A549 (cell line): ENCODE results near the gene NR5A2.

ENCODE experiments used
- BHLHE40 ChIP-seq: IDR thresholded peaks from 2 replicates; pipeline ENCODE4 v1.6.1; 2012; ENCODE audit warnings: low read depth, low read length, inconsistent platforms
- CHD2 ChIP-seq: fragments of 150-350 bp; IDR thresholded peaks from 2 replicates; pipeline ENCODE4 v1.6.1; 2014; ENCODE audit warnings: low read length; ENCODE audit not compliant: partially characterized antibody
- POLR2A ChIP-seq: IDR thresholded peaks from 2 replicates; pipeline ENCODE4 v1.6.1; 2012; ENCODE audit warnings: mild to moderate bottlenecking, low read length
- RAD21 ChIP-seq, 2 experiments: fragments of >200 bp in 1 of 2; sonication (Bioruptor Twin) in 1 of 2; formaldehyde crosslinking in 1 of 2; IDR thresholded peaks in 1 of 2; conservative IDR thresholded peaks in 1 of 2; 2 replicates in 1 of 2; 3 replicates in 1 of 2; pipeline ENCODE4 v1.6.1; 2012 to 2018; ENCODE audit warnings: inconsistent platforms in 1 of 2
- SREBF2 ChIP-seq: fragments of 450-650 bp; IDR thresholded peaks from 2 replicates; pipeline ENCODE4 v1.6.1; 2014; ENCODE audit warnings: mild to moderate bottlenecking, moderate library complexity
- TF ChIP-seq, protein P1 (sequence below): fragments of >200 bp; sonication (Bioruptor Twin); formaldehyde crosslinking; IDR thresholded peaks from 3 replicates; pipeline ENCODE4 v1.5.1; 2016

DNA sequence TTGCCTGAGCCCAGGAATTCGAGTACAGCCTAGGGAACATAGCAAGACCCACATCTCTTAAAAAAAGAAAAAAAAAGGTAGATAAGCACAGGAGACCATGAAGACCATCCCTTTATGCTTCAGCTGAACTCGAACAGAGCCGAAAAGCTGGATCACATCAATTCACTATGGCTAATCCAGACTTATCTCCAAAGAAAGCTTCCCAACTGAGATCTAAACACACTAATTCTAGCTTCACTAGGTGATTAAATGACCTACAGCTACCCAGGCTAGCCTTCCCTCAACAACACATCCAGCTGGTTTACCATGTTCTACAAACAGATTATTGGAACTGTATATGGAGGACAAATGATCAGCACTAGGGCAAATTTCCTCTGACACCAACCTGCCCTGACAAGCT lies 44.0 kb upstream of the NR5A2 start:
- TF ChIP-seq BHLHE40 (no peak), RAD21 (conservative IDR thresholded peaks at IDR 0.05 in 1 of 2, IDR thresholded peaks at IDR 0.05 in 1 of 2) (no peak), POLR2A (no peak), CHD2 (no peak), SREBF2 (no peak)
- TF ChIP-seq, protein P1, sequence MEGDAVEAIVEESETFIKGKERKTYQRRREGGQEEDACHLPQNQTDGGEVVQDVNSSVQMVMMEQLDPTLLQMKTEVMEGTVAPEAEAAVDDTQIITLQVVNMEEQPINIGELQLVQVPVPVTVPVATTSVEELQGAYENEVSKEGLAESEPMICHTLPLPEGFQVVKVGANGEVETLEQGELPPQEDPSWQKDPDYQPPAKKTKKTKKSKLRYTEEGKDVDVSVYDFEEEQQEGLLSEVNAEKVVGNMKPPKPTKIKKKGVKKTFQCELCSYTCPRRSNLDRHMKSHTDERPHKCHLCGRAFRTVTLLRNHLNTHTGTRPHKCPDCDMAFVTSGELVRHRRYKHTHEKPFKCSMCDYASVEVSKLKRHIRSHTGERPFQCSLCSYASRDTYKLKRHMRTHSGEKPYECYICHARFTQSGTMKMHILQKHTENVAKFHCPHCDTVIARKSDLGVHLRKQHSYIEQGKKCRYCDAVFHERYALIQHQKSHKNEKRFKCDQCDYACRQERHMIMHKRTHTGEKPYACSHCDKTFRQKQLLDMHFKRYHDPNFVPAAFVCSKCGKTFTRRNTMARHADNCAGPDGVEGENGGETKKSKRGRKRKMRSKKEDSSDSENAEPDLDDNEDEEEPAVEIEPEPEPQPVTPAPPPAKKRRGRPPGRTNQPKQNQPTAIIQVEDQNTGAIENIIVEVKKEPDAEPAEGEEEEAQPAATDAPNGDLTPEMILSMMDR: no peak
